ENCODE data around the gene PPM1L.

PPM1L gene

GRCh38 chr3:160883373-160883772, 127.3 kb downstream of the PPM1L start:
- TF ChIP-seq GATA2 (IDR thresholded peaks at IDR 0.05; ENCODE audit: low read depth, low read length), result no peak
- TF ChIP-seq GATA3 (IDR thresholded peaks at IDR 0.05; ENCODE audit: low read depth, low read length), result no peak

GRCh38 chr3:160885791-160886286, 129.8 kb downstream of the PPM1L start:
- no peak for TF ChIP-seq GATA2 (IDR thresholded peaks at IDR 0.05; ENCODE audit: low read depth, low read length)
- TF ChIP-seq GATA3 (IDR thresholded peaks at IDR 0.05; ENCODE audit: low read depth, low read length), result no peak

GRCh38 chr3:160886421-160886820, 130.4 kb downstream of the PPM1L start:
- TF ChIP-seq GATA2 (IDR thresholded peaks at IDR 0.05; ENCODE audit: low read depth, low read length), result no peak
- no peak for TF ChIP-seq GATA3 (IDR thresholded peaks at IDR 0.05; ENCODE audit: low read depth, low read length)

- no peak for TF ChIP-seq GATA3 (IDR thresholded peaks at IDR 0.05; ENCODE audit: low read depth, low read length)
- TF ChIP-seq GATA2 (IDR thresholded peaks at IDR 0.05; ENCODE audit: low read depth, low read length), result no peak
Measured at GRCh38 chr3:160893207-160893606, 137.2 kb downstream of the PPM1L start.

GRCh38 chr3:160904691-160905090, 148.7 kb downstream of the PPM1L start:
- no peak for TF ChIP-seq GATA2 (IDR thresholded peaks at IDR 0.05; ENCODE audit: low read depth, low read length)
- TF ChIP-seq GATA3 (IDR thresholded peaks at IDR 0.05; ENCODE audit: low read depth, low read length), result no peak

GRCh38 chr3:160906646-160907045, 150.6 kb downstream of the PPM1L start:
- TF ChIP-seq GATA3 (IDR thresholded peaks at IDR 0.05; ENCODE audit: low read depth, low read length), result no peak

- TF ChIP-seq GATA2 (IDR thresholded peaks at IDR 0.05; ENCODE audit: low read depth, low read length) (no peak), GATA3 (IDR thresholded peaks at IDR 0.05; ENCODE audit: low read depth, low read length) (no peak)
Measured at GRCh38 chr3:160909917-160910316, 153.9 kb downstream of the PPM1L start.

- no peak for TF ChIP-seq GATA2 (IDR thresholded peaks at IDR 0.05; ENCODE audit: low read depth, low read length)
Measured at GRCh38 chr3:160911411-160911810, 155.4 kb downstream of the PPM1L start.

GRCh38 chr3:160916472-160916871, 160.4 kb downstream of the PPM1L start:
- TF ChIP-seq GATA3 (IDR thresholded peaks at IDR 0.05; ENCODE audit: low read depth, low read length) (no peak), GATA2 (IDR thresholded peaks at IDR 0.05; ENCODE audit: low read depth, low read length) (no peak)

GRCh38 chr3:160919942-160920341, 163.9 kb downstream of the PPM1L start:
- TF ChIP-seq GATA2 (IDR thresholded peaks at IDR 0.05; ENCODE audit: low read depth, low read length), result no peak
- TF ChIP-seq GATA3 (IDR thresholded peaks at IDR 0.05; ENCODE audit: low read depth, low read length), result no peak

- TF ChIP-seq GATA2 (IDR thresholded peaks at IDR 0.05; ENCODE audit: low read depth, low read length) (no peak), GATA3 (IDR thresholded peaks at IDR 0.05; ENCODE audit: low read depth, low read length) (no peak)
Measured at GRCh38 chr3:160921020-160921635, 165.1 kb downstream of the PPM1L start.

GRCh38 chr3:160924776-160925175, 168.7 kb downstream of the PPM1L start:
- TF ChIP-seq GATA2 (IDR thresholded peaks at IDR 0.05; ENCODE audit: low read depth, low read length), result no peak

- TF ChIP-seq GATA3 (IDR thresholded peaks at IDR 0.05; ENCODE audit: low read depth, low read length) (no peak), GATA2 (IDR thresholded peaks at IDR 0.05; ENCODE audit: low read depth, low read length) (no peak)
Measured at GRCh38 chr3:160927620-160928019, 171.6 kb downstream of the PPM1L start.

- TF ChIP-seq GATA2 (IDR thresholded peaks at IDR 0.05; ENCODE audit: low read depth, low read length) (no peak), GATA3 (IDR thresholded peaks at IDR 0.05; ENCODE audit: low read depth, low read length) (no peak)
Measured at GRCh38 chr3:160928183-160928726, 172.2 kb downstream of the PPM1L start.

- TF ChIP-seq GATA2 (IDR thresholded peaks at IDR 0.05; ENCODE audit: low read depth, low read length) (no peak), GATA3 (IDR thresholded peaks at IDR 0.05; ENCODE audit: low read depth, low read length) (no peak)
Measured at GRCh38 chr3:160929595-160929994, 173.6 kb downstream of the PPM1L start.

GRCh38 chr3:160931474-160931873, 175.4 kb downstream of the PPM1L start:
- TF ChIP-seq GATA3 (IDR thresholded peaks at IDR 0.05; ENCODE audit: low read depth, low read length), result no peak
- no peak for TF ChIP-seq GATA2 (IDR thresholded peaks at IDR 0.05; ENCODE audit: low read depth, low read length)
